Activated CD8-positive, alpha-beta T cell treated with anti-CD3 and anti-CD28 coated beads, Interleukin-2, amount 10 ng/mL, durations not matched to agents 7 days and 5 days (primary cell): ENCODE data around the gene NF1. TPM values are rescaled to one million over a fixed set of nuclear protein-coding genes. Genes with fewer than 3 reads are reported as not detected.

Experiments used
- microRNA-seq: library from miRNA; unstranded; fragments of <30 nt; microRNA quantifications from one replicate; pipeline ENCODE4 v1.2.0, GENCODE V29; 2022
- total RNA-seq, 2 experiments: library from RNA; stranded (reverse); gene quantifications; one replicate each; pipeline ENCODE4 v1.2.3, GENCODE V29; 2021

Gene NF1
- total RNA-seq, 2 experiments from 2014 or later: 16.7 to 17.4 TPM

Small RNA genes within 50 kb of the gene (microRNA-seq; reads per million reads assigned to microRNA genes)
- gene MIR4733: not detected

Other genes starting within 250 kb of the NF1 start
- gene TEFM, start 188.7 kb upstream of the NF1 start, total RNA-seq: 10 to 100 TPM; 11.6 to 15.6 TPM
- gene ADAP2, start 173.0 kb upstream of the NF1 start, total RNA-seq: 1 to 10 TPM in 1 of 2 experiments, under 1 TPM in 1; 0.39 to 1.1 TPM
- 1 to 10 TPM; 5.4 to 7.2 TPM for gene RNF135, start 123.9 kb upstream of the NF1 start, total RNA-seq
- gene OMG, start 202.3 kb downstream of the NF1 start, total RNA-seq: under 1 TPM; 0.29 to 0.50 TPM
- gene EVI2B, start 219.1 kb downstream of the NF1 start, total RNA-seq: 10 to 100 TPM; 49.1 to 52.6 TPM
- 10 to 100 TPM; 40.4 to 44.2 TPM for gene EVI2A, start 226.6 kb downstream of the NF1 start, total RNA-seq